Tibial nerve (tissue), 4 donors: Measurements from ENCODE around the gene PAK1.

Experiments used
- CTCF ChIP-seq, 5 experiments: fragments of 200-600 bp in 3 of 5; fragments of 450-650 bp in 2 of 5; sonication (generic) in 3 of 5; IDR thresholded peaks; one replicate each; pipeline ENCODE4 v1.5.1; 2016 to 2019; ENCODE audit warnings: antibody characterized with exemption in 5 of 5, mild to moderate bottlenecking in 3 of 5, moderate library complexity in 2 of 5
- EP300 ChIP-seq, 2 donors: sonication (generic); formaldehyde crosslinking; IDR thresholded peaks; one replicate each; pipeline ENCODE4 v1.6.1; 2017; ENCODE audit warnings: antibody characterized with exemption in 2 of 2, mild to moderate bottlenecking in 1 of 2
- POLR2A ChIP-seq, 2 donors: fragments of 450-650 bp; IDR thresholded peaks; one replicate each; pipeline ENCODE4 v1.6.1; 2017; ENCODE audit warnings: antibody characterized with exemption in 2 of 2, mild to moderate bottlenecking in 2 of 2, moderate library complexity in 2 of 2

- TF ChIP-seq CTCF (IDR thresholded peaks at IDR 0.05) (no peak), POLR2A (IDR thresholded peaks at IDR 0.05) (no peak), EP300 (IDR thresholded peaks at IDR 0.05) (no peak)
These were observed 98.8 kb downstream of the PAK1 start for GRCh38 chr11:77375107-77375506.
